ENCODE measurements around the gene PRLH. TPM values are rescaled to one million over a fixed set of nuclear protein-coding genes. Genes with fewer than 3 reads are reported as not detected.

Gene PRLH
- total RNA-seq, 1 experiment from 2014 or later = not detected

- TF ChIP-seq ERG (CRISPR knock-in tag; IDR thresholded peaks at IDR 0.05) (no peak), ZNF512 (CRISPR knock-in tag; IDR thresholded peaks at IDR 0.05; ENCODE audit: borderline replicate concordance) (no peak), ZNF423 (CRISPR knock-in tag; IDR thresholded peaks at IDR 0.05) (0 out of 2 replicates have a peak, but pooled peaks have one; percentile 12), E2F1 (CRISPR knock-in tag; IDR thresholded peaks at IDR 0.05) (no peak), RORB (CRISPR knock-in tag; IDR thresholded peaks at IDR 0.05) (no peak), TEAD1 (CRISPR knock-in tag; IDR thresholded peaks at IDR 0.05) (no peak), FOXK1 (CRISPR knock-in tag; IDR thresholded peaks at IDR 0.05) (no peak), CDX4 (CRISPR knock-in tag; IDR thresholded peaks at IDR 0.05; ENCODE audit: borderline replicate concordance) (no peak), JUN (CRISPR knock-in tag; IDR thresholded peaks at IDR 0.05) (no peak), PRDM15 (CRISPR knock-in tag; IDR thresholded peaks at IDR 0.05) (peak; percentile 56), MAX (CRISPR knock-in tag; IDR thresholded peaks at IDR 0.05) (no peak)
Observed at GRCh38 chr2:237581751-237582746, 15.7 kb downstream of the PRLH start (continued).

- ATAC-seq (no peak), DNase-seq (ENCODE audit: low spot score) (no peak)
- TF ChIP-seq ARID4B (CRISPR knock-in tag; IDR thresholded peaks at IDR 0.05; ENCODE audit: borderline replicate concordance) (no peak), JAZF1 (CRISPR knock-in tag; IDR thresholded peaks at IDR 0.05) (no peak), PRDM15 (CRISPR knock-in tag; IDR thresholded peaks at IDR 0.05) (0 out of 2 replicates have a peak, but pooled peaks have one; percentile 48)
- POLR2A ChIA-PET = interaction anchor here (2.1 kb wide), 1 partner anchor 10 kb away, joined by 8 read pairs; no protein-coding TSS in a partner anchor
- H3K36me3 Mint-ChIP-seq = peaks cover 41% of the 10 kb centered on the region
- H3K4me3 Mint-ChIP-seq = no peak overlapping the region
- H3K27me3 Mint-ChIP-seq (ENCODE audit: low read depth) = no peaks in the 10 kb centered on the region
- H3K27ac Mint-ChIP-seq = no peak overlapping the region
- H3K4me1 Mint-ChIP-seq = peaks cover 47% of the 10 kb centered on the region
- CTCF ChIA-PET = interaction anchor here (0.9 to 6.9 kb wide), 4 partner anchors 11 to 162 kb away, joined by 3 to 69 read pairs (median 10); no protein-coding TSS in a partner anchor
- no peaks in the 10 kb centered on the region for H3K9me3 Mint-ChIP-seq
Observed at GRCh38 chr2:237583385-237584295, 17.3 kb downstream of the PRLH start.
